ENCODE data around the gene CAPN7.

Gene CAPN7

GRCh38 chr3:15294929-15295328, 88.9 kb downstream of the CAPN7 start:
- DNase-seq (ENCODE audit: low read depth in 2 of 3, low spot score in 1 of 3): no peak

GRCh38 chr3:15295506-15295905, 89.5 kb downstream of the CAPN7 start:
- no peak for DNase-seq (ENCODE audit: low read depth in 2 of 3, low spot score in 1 of 3)

- DNase-seq (ENCODE audit: low read depth in 2 of 3, low spot score in 1 of 3): no peak
Measured at GRCh38 chr3:15297608-15298350, 91.7 kb downstream of the CAPN7 start.

GRCh38 chr3:15298504-15298903, 92.5 kb downstream of the CAPN7 start:
- DNase-seq (ENCODE audit: low read depth in 2 of 3, low spot score in 1 of 3): no peak

GRCh38 chr3:15299036-15299435, 93.0 kb downstream of the CAPN7 start:
- DNase-seq (ENCODE audit: low read depth in 2 of 3, low spot score in 1 of 3): no peak

- DNase-seq (ENCODE audit: low read depth in 2 of 3, low spot score in 1 of 3): no peak
Measured at GRCh38 chr3:15300323-15301078, 94.5 kb downstream of the CAPN7 start.

GRCh38 chr3:15301761-15302160, 95.7 kb downstream of the CAPN7 start:
- DNase-seq (ENCODE audit: low read depth in 2 of 3, low spot score in 1 of 3): no peak
